ENCODE results near the gene PM20D1.

DNA sequence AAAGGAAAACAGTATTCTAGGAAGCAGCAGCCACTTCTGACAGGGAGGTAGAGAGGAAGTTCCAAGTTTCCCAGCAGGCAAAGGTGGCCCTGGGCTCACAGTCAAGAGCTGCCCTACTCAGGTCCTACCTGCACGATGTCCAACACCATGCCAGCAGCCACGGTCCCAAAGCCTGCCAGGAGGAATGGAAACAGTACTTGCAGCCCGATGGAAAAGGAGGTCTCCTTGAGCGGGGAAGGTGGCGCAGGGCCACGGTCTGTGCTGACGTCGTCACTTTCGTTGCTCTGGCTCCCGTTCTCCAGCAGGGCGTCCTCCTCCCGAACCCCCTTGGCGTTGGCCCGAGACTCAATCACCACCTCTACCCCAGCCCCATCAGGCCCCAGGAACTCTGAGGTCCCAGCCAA is 40.0 kb downstream of the PM20D1 start:
- TF ChIP-seq, protein P1, sequence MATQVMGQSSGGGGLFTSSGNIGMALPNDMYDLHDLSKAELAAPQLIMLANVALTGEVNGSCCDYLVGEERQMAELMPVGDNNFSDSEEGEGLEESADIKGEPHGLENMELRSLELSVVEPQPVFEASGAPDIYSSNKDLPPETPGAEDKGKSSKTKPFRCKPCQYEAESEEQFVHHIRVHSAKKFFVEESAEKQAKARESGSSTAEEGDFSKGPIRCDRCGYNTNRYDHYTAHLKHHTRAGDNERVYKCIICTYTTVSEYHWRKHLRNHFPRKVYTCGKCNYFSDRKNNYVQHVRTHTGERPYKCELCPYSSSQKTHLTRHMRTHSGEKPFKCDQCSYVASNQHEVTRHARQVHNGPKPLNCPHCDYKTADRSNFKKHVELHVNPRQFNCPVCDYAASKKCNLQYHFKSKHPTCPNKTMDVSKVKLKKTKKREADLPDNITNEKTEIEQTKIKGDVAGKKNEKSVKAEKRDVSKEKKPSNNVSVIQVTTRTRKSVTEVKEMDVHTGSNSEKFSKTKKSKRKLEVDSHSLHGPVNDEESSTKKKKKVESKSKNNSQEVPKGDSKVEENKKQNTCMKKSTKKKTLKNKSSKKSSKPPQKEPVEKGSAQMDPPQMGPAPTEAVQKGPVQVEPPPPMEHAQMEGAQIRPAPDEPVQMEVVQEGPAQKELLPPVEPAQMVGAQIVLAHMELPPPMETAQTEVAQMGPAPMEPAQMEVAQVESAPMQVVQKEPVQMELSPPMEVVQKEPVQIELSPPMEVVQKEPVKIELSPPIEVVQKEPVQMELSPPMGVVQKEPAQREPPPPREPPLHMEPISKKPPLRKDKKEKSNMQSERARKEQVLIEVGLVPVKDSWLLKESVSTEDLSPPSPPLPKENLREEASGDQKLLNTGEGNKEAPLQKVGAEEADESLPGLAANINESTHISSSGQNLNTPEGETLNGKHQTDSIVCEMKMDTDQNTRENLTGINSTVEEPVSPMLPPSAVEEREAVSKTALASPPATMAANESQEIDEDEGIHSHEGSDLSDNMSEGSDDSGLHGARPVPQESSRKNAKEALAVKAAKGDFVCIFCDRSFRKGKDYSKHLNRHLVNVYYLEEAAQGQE (IDR thresholded peaks at IDR 0.05; ENCODE audit: insufficient read depth in 1 of 2, low read depth in 2 of 2, low read length in 2 of 2), result no peak
- TF ChIP-seq SIN3A (IDR thresholded peaks at IDR 0.05; ENCODE audit: borderline replicate concordance, insufficient read depth, low read length) (no peak), FOXP2 (optimal IDR thresholded peaks at IDR 0.05; ENCODE audit: borderline replicate concordance, extremely low read depth, extremely low read length, insufficient read depth) (no peak), POLR2AphosphoS5 (IDR thresholded peaks at IDR 0.05; ENCODE audit: low read depth, low read length) (no peak)

All from PFSK-1 (cell line).